GM12878 (cell line): ENCODE measurements around the gene LCORL. TPM values are rescaled to one million over a fixed set of nuclear protein-coding genes. Genes with fewer than 3 reads are reported as not detected.

Experiments
- ATAC-seq: fragments of 200-7000 bp; cut with Tn5 transposase; 3 replicates; pipeline ENCODE4 v1.9.1; 2020; ENCODE audit warnings: mild to moderate bottlenecking, moderate library complexity
- BruUV-seq: library from RNA; stranded (reverse); fragments of 400-500 nt; replicated peaks from 2 replicates; lab custom pipeline; 2021; lab: Mats Ljungman, UMichigan
- CTCF ChIA-PET: fragments of 300-600 bp; sonication (Branson Sonifier 250); formaldehyde crosslinking; extraction: SDS; loops from one replicate; lab custom pipeline; 2021; ENCODE audit warnings: inconsistent platforms; lab: Yijun Ruan, JAX
- POLR2A ChIA-PET: fragments of 350-600 bp; formaldehyde crosslinking; extraction: SDS; loops from one replicate; lab custom pipeline; 2021; ENCODE audit warnings: inconsistent platforms; lab: Charles Lee
- RAD21 ChIA-PET: fragments of 300-600 bp; sonication (Branson Sonifier 250); formaldehyde crosslinking; loops from one replicate; lab custom pipeline; 2023; ENCODE audit warnings: antibody characterized with exemption; ENCODE audit not compliant: unreplicated experiment; lab: Charles Lee
- SMC1A ChIA-PET: fragments of 300-600 bp; sonication (Branson Sonifier 250); formaldehyde crosslinking; loops from one replicate; lab custom pipeline; 2023; ENCODE audit not compliant: unreplicated experiment, uncharacterized antibody; lab: Charles Lee
- DNase-seq: peaks from one replicate; pipeline ENCODE4 v3.0.0-alpha.2; 2011; ENCODE audit warnings: low read depth, low spot score
- FAIRE-seq: peaks from 3 replicates; lab custom pipeline; 2011; peaks lifted over from hg19 to GRCh38; lab: Jason Lieb, UNC
- H2AFZ ChIP-seq: 2 replicates; pipeline ENCODE4 v1.6.0; 2011; ENCODE audit warnings: low read depth, low read length, control low read depth; ENCODE audit not compliant: control insufficient read depth
- H3K27ac ChIP-seq: 2 replicates; pipeline ENCODE4 v1.5.1; 2011; ENCODE audit warnings: control low read depth; ENCODE audit not compliant: control insufficient read depth, insufficient read depth
- H3K27me3 ChIP-seq, 2 experiments: replicated peaks in 1 of 2; 2 replicates each; pipeline versions ENCODE4 v1.6.0 to v1.6.1; 2011; ENCODE audit warnings: low read length in 1 of 2; ENCODE audit not compliant: control insufficient read depth in 2 of 2, insufficient read depth in 2 of 2
- H3K36me3 ChIP-seq, 2 experiments: 2 replicates each; pipeline ENCODE4 v1.5.1; 2011; ENCODE audit warnings: low read length in 1 of 2; ENCODE audit not compliant: control insufficient read depth in 2 of 2, insufficient read depth in 2 of 2
- H3K4me1 ChIP-seq: 2 replicates; pipeline ENCODE4 v1.6.1; 2011; ENCODE audit warnings: mild to moderate bottlenecking, low read length, moderate library complexity, mixed read lengths; ENCODE audit not compliant: control insufficient read depth, insufficient read depth
- H3K4me2 ChIP-seq: 2 replicates; pipeline ENCODE4 v1.6.0; 2011; ENCODE audit warnings: control low read depth; ENCODE audit not compliant: control insufficient read depth, insufficient read depth
- H3K4me3 ChIP-seq: fragments of 200-600 bp; sonication (generic); 2 replicates; pipeline ENCODE4 v1.5.1; 2016
- H3K79me2 ChIP-seq: 2 replicates; pipeline ENCODE4 v1.6.0; 2011; ENCODE audit warnings: low read length; ENCODE audit not compliant: control insufficient read depth, insufficient read depth
- H3K9ac ChIP-seq: 2 replicates; pipeline ENCODE4 v1.8.0; 2011; ENCODE audit warnings: low read length, control low read depth, mixed read lengths; ENCODE audit not compliant: control insufficient read depth, insufficient read depth
- H3K9me3 ChIP-seq: replicated peaks from 3 replicates; pipeline ENCODE4 v1.5.1; 2011; ENCODE audit warnings: mild to moderate bottlenecking, low read length; ENCODE audit not compliant: control insufficient read depth, insufficient read depth
- H4K20me1 ChIP-seq: 2 replicates; pipeline ENCODE4 v1.6.0; 2011; ENCODE audit not compliant: control insufficient read depth, insufficient read depth
- BCL3 ChIP-seq: IDR thresholded peaks from 2 replicates; pipeline ENCODE4 v1.6.1; 2011; ENCODE audit warnings: borderline replicate concordance, low read depth, mild to moderate bottlenecking, moderate library complexity, low read length; ENCODE audit not compliant: insufficient read depth, poor library complexity, severe bottlenecking
- CHD2 ChIP-seq: IDR thresholded peaks from 2 replicates; pipeline ENCODE4 v1.6.1; 2011; ENCODE audit warnings: low read depth, low read length, improper control_type of control experiment, borderline replicate concordance
- EGR1 ChIP-seq, 2 experiments: IDR thresholded peaks; 1 replicate in 1 of 2; 2 replicates in 1 of 2; pipeline ENCODE4 v1.6.1; 2011 to 2012; ENCODE audit warnings: low read depth in 2 of 2, low read length in 2 of 2, borderline replicate concordance in 1 of 2, mild to moderate bottlenecking in 1 of 2, moderate library complexity in 1 of 2
- FOXM1 ChIP-seq: IDR thresholded peaks from 2 replicates; pipeline ENCODE4 v1.6.1; 2012; ENCODE audit warnings: low read depth, mild to moderate bottlenecking, inconsistent platforms, low read length, moderate library complexity
- HCFC1 ChIP-seq: fragments of 150-350 bp; IDR thresholded peaks from 2 replicates; pipeline ENCODE4 v1.6.1; 2014; ENCODE audit warnings: low read length
- HDGF ChIP-seq: fragments of 450-650 bp; IDR thresholded peaks from 2 replicates; pipeline ENCODE4 v1.6.1; 2016; ENCODE audit warnings: antibody characterized with exemption
- SUPT20H ChIP-seq: IDR thresholded peaks from 2 replicates; pipeline ENCODE4 v1.6.1; 2011; ENCODE audit warnings: low read depth, mild to moderate bottlenecking, low read length, moderate library complexity, borderline replicate concordance; ENCODE audit not compliant: control insufficient read depth
- TARDBP ChIP-seq: IDR thresholded peaks from 2 replicates; pipeline ENCODE4 v1.6.1; 2016; ENCODE audit warnings: borderline replicate concordance
- WRNIP1 ChIP-seq: IDR thresholded peaks from 2 replicates; pipeline ENCODE4 v1.6.1; 2011; ENCODE audit warnings: low read depth, low read length, improper control_type of control experiment, borderline replicate concordance
- ZNF217 ChIP-seq: fragments of 450-650 bp; IDR thresholded peaks from 2 replicates; pipeline ENCODE4 v1.6.1; 2017; ENCODE audit warnings: antibody characterized with exemption, mild to moderate bottlenecking
- WGBS: methylation state at CpG from one replicate; pipeline ENCODE4 v1.1.6; 2016; ENCODE audit warnings: low lambda C conversion rate; ENCODE audit not compliant: insufficient replicate concordance, insufficient coverage; ENCODE audit errors: missing lambda C conversion rate; 5-methylcytosine and 5-hydroxymethylcytosine counted together
- in situ Hi-C: fragments of 300-500 bp; cut with MboI; formaldehyde crosslinking; loops from 9 replicates; pipeline ENCODE4 v1.14.3; 2018; ENCODE audit warnings: mixed read lengths
- intact Hi-C: fragments of 100-400 bp; cut with micrococcal nuclease; formaldehyde crosslinking; loops from one replicate; pipeline ENCODE4 v1.14.2; 2022; ENCODE audit not compliant: unreplicated experiment
- polyA plus RNA-seq, 11 experiments: library from polyadenylated mRNA; depleted of rRNA in 4 of 11; unstranded in 6 of 11; stranded (reverse) in 5 of 11; fragments of >200 nt; fragmentation: Nextera tagmentation in 4 of 11; fragmentation: Illumina TruSeq in 1 of 11; extraction: Ambion mirVana in 4 of 11; extraction: Trizol in 1 of 11; gene quantifications; 1 replicate in 1 of 11; 2 replicates in 10 of 11; pipeline versions ENCODE4 v1.2.1 to v1.2.3, GENCODE V29; 2011 to 2016; ENCODE audit warnings: inconsistent platforms in 2 of 11, missing spikeins in 2 of 11, low read depth in 1 of 11
- total RNA-seq, 4 experiments: library from RNA; depleted of rRNA in 3 of 4; stranded (reverse); fragments of >200 nt in 3 of 4; fragmentation: Illumina TruSeq in 1 of 4; extraction: Trizol in 1 of 4; gene quantifications; 2 replicates each; pipeline versions ENCODE4 v1.2.1 to v1.2.3, GENCODE V29; 2013 to 2021

LCORL gene
- total and polyA plus RNA-seq, 10 of the 15 experiments (the other 5 are each of a cell fraction or from before 2014, with no cell fraction given): 2.2 to 9.8 (median 5.9) TPM

DNA sequence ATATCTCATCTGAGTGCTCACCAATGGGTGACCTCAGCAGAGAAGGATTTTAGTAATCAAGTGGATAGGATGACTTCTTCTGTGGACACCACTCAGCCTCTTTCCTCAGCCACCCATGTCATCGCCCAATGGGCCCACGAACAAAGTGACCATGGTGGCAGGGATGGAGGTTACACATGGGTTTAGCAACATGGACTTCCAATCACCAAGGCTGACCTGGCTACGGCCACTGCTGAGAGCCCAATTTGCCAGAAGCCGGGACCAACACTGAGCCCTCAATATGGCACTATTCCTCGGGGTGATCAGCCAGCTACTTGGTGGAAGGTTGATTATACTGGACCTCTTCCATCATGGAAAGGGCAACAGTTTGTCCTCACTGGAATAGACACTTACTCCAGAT is 97.4 kb downstream of the LCORL start (continued):
- no peak for TF ChIP-seq EGR1 (IDR thresholded peaks at IDR 0.05; ENCODE audit: borderline replicate concordance in 1 of 2, low read depth in 2 of 2, low read length in 2 of 2)
- TF ChIP-seq HCFC1: no peak

DNA sequence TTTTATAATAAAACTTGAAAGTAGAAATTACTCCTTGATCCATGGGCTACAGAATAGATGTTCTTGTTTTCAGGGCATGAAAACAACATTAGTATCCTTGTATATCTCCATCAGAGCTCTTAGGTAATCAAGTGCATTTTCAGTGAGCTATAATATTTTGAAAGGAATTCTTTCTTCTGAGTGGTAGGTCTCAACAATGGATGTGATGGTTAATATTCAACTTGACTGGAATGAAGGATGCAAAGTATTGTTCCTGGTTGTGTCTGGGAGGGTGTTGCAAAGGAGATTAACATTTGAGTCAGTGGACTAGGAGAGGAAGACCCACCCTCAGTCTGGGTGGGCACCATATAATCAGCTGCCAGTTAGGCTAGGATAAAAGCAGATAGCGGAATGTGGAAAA is 100.1 kb downstream of the LCORL start:
- DNase-seq (no peak), ATAC-seq (no peak), FAIRE-seq (no peak)
- no peaks in the 10 kb centered on the region for H3K27me3 ChIP-seq
- H3K9ac ChIP-seq: no peak overlapping the region
- H3K4me2 ChIP-seq: no peak overlapping the region
- H3K36me3 ChIP-seq: peaks cover 0 to 1% of the 10 kb centered on the region in 2 experiments; a peak in 1 of 4 replicates
- H3K9me3 ChIP-seq: no peaks in the 10 kb centered on the region
- ChIA-PET SMC1A (interaction anchor here (1.0 kb wide), 1 partner anchor 13 kb away, joined by 3 read pairs; no protein-coding TSS in a partner anchor), RAD21 (no interaction called here), POLR2A (no interaction called here), CTCF (no interaction called here)
- no peak overlapping the region for H3K27ac ChIP-seq
- in situ Hi-C loops: no loop called here
- H2AFZ ChIP-seq: no peak overlapping the region
- no peaks in the 10 kb centered on the region for H3K4me1 ChIP-seq
- intact Hi-C loops: no loop called here
- H4K20me1 ChIP-seq: no peaks in the 10 kb centered on the region
- no peak overlapping the region for H3K4me3 ChIP-seq
- no peaks in the 10 kb centered on the region for H3K79me2 ChIP-seq
- WGBS: 100% methylated on average over 1 of the region's 1 CpG
- TF ChIP-seq WRNIP1 (no peak), CHD2 (no peak), EGR1 (IDR thresholded peaks at IDR 0.05; ENCODE audit: borderline replicate concordance in 1 of 2, low read depth in 2 of 2, low read length in 2 of 2) (no peak), ZNF217 (no peak), SUPT20H (no peak), HDGF (no peak), BCL3 (no peak), TARDBP (no peak), FOXM1 (no peak)
- BruUV-seq: no TSS peak
